Mucosa of descending colon (tissue), 3 donors: ENCODE results near the gene MLC1. TPM values are rescaled to one million over a fixed set of nuclear protein-coding genes. Genes with fewer than 3 reads are reported as not detected.

ENCODE experiments used
- ATAC-seq: fragments of 200-7000 bp; cut with Tn5 transposase; one replicate; pipeline ENCODE4 v1.9.1; 2020; ENCODE audit warnings: mild to moderate bottlenecking, moderate library complexity
- DNase-seq, 3 donors: peaks; one replicate each; pipeline ENCODE4 v3.0.0-alpha.2; 2020
- H3K36me3 ChIP-seq: fragments of 200-600 bp; one replicate; pipeline ENCODE4 v1.8.0; 2021; ENCODE audit warnings: low read depth, mild to moderate bottlenecking
- H3K4me1 ChIP-seq: fragments of 200-600 bp; one replicate; pipeline ENCODE4 v1.8.0; 2021; ENCODE audit warnings: low read depth, mild to moderate bottlenecking
- H3K4me3 ChIP-seq: fragments of 200-600 bp; one replicate; pipeline ENCODE4 v1.8.0; 2021; ENCODE audit warnings: mild to moderate bottlenecking
- H3K9me3 ChIP-seq: fragments of 200-600 bp; one replicate; pipeline ENCODE4 v1.8.0; 2021; ENCODE audit warnings: mild to moderate bottlenecking
- intact Hi-C, 2 donors: fragments of 100-400 bp; cut with DNase I in 1 of 2; cut with micrococcal nuclease in 1 of 2; formaldehyde crosslinking; loops; one replicate each; pipeline versions ENCODE4 v1.11.0 to v1.11.1; 2022; cut with DNase I, micrococcal nuclease
- total RNA-seq, 3 donors: library from RNA; stranded (reverse); fragmentation: NEBNext Ultra II Directional in 2 of 3; extraction: Animal tissue kit (Norgen Biotek cat#: 25700) in 2 of 3; gene quantifications; one replicate each; pipeline versions ENCODE4 v1.2.1 to v1.2.4, GENCODE V29; 2021 to 2023
- TF ChIP-seq, protein P1 (sequence below): fragments of 200-600 bp; IDR thresholded peaks from one replicate; pipeline ENCODE4 v1.8.0; 2022; ENCODE audit warnings: antibody characterized with exemption, mild to moderate bottlenecking
- donor health status: DM: no; HTN: no; CAD: no; lungs with moderate emphysema.
- donor health status: DM: no; HTN: no; CAD: no.
- donor health status: DM: no; HTN: yes; CAD: no.

MLC1 gene
- total RNA-seq, 3 donors from 2014 or later: 0.16 TPM; not detected in 2

DNA sequence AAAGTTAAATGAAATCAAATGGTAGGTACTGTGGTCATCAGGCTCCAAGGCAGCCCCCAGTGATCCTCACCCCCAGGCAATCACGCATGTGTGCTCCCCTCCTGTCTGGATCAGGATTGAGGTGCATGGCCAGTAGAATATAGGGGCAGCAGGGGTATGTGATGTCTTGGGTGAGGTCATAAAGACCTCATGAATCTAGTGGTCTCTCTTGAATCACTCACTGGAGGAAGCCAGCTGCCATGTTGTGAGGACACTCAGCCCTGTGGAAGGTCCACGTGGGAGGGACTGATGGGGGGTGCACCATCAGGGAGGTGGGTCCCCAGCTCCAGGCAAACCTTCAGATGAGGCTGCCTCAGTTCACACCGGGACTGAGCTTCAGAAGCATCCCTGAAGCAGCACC, 65.9 kb downstream of the MLC1 start:
- no peaks in the 10 kb centered on the region for H3K36me3 ChIP-seq
- TF ChIP-seq, protein P1, sequence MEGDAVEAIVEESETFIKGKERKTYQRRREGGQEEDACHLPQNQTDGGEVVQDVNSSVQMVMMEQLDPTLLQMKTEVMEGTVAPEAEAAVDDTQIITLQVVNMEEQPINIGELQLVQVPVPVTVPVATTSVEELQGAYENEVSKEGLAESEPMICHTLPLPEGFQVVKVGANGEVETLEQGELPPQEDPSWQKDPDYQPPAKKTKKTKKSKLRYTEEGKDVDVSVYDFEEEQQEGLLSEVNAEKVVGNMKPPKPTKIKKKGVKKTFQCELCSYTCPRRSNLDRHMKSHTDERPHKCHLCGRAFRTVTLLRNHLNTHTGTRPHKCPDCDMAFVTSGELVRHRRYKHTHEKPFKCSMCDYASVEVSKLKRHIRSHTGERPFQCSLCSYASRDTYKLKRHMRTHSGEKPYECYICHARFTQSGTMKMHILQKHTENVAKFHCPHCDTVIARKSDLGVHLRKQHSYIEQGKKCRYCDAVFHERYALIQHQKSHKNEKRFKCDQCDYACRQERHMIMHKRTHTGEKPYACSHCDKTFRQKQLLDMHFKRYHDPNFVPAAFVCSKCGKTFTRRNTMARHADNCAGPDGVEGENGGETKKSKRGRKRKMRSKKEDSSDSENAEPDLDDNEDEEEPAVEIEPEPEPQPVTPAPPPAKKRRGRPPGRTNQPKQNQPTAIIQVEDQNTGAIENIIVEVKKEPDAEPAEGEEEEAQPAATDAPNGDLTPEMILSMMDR: no peak
- no peak overlapping the region for H3K4me3 ChIP-seq
- intact Hi-C loops: no loop called here
- no peak for ATAC-seq
- H3K9me3 ChIP-seq: no peaks in the 10 kb centered on the region
- peaks cover 5% of the 10 kb centered on the region for H3K4me1 ChIP-seq
- DNase-seq: no peak

DNA sequence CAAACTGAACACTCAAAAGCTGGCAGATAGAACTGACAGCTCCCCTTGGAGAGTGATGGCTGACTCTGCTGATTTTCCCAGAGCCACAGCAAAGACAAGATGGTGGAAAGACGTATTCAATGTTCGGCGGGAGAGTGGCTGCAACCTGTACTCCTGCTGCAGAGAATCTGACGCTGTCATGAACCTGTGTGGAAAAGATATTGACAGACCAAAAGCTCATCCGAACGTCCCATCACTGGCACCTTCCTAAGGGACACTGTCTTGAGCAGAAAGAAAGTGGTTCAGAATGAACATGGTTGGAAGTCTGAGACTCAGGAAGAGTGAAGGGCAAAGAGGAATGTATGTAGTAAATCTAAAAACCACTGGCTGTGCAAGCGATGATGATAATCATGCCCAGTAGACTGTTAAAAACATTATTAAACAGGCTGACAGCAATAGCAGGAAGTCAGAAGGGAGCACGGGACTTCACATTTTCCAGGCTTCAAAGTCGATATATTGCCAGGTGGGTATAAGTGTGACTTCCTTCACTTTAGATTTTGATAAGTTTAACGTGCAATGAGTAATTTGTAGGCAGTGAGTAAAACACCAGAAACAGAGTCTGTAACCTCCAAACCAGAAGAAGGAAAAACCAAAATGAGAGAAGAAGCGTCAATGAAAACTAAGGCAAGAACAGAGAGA, 66.5 kb downstream of the MLC1 start:
- TF ChIP-seq, protein P1: no peak

DNA sequence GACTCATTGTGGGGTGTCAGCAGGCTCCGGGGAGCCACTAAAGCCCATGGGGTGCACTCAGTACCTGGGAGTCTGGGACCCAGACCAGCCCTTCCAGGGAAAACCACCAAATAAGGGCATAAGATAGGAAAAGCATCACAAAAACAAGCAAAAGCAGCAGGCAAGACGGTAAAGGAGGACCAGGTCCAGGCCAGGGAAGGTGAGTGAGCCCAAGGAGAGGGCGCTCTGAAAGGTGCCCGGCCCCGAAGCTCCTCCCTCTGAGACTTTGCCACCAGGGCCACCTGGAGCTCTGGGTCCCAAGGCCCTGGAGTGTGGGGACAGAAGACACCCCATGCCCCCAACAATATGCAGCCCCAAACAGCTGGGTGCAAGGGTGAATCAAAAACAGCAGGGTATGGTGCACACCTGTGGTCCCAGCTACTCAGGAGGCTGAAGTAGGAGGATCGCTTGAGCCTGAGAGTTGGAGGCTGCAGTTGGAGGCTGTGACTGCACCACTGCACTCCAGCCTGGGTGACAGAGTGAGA, 67.5 kb downstream of the MLC1 start:
- intact Hi-C loops: no loop called here
- no peak for ATAC-seq
- no peak for DNase-seq
- peaks cover 5% of the 10 kb centered on the region for H3K4me1 ChIP-seq
- no peak overlapping the region for H3K4me3 ChIP-seq
- TF ChIP-seq, protein P1: no peak
- no peaks in the 10 kb centered on the region for H3K36me3 ChIP-seq
- no peaks in the 10 kb centered on the region for H3K9me3 ChIP-seq

More for the DNA sequence above, 66.5 kb downstream of the MLC1 start:
- intact Hi-C loops: no loop called here
- no peaks in the 10 kb centered on the region for H3K9me3 ChIP-seq
- H3K4me1 ChIP-seq: peaks cover 5% of the 10 kb centered on the region
- H3K4me3 ChIP-seq: no peak overlapping the region
- H3K36me3 ChIP-seq: no peaks in the 10 kb centered on the region
- ATAC-seq (peak; percentile 15), DNase-seq (no peak)

DNA sequence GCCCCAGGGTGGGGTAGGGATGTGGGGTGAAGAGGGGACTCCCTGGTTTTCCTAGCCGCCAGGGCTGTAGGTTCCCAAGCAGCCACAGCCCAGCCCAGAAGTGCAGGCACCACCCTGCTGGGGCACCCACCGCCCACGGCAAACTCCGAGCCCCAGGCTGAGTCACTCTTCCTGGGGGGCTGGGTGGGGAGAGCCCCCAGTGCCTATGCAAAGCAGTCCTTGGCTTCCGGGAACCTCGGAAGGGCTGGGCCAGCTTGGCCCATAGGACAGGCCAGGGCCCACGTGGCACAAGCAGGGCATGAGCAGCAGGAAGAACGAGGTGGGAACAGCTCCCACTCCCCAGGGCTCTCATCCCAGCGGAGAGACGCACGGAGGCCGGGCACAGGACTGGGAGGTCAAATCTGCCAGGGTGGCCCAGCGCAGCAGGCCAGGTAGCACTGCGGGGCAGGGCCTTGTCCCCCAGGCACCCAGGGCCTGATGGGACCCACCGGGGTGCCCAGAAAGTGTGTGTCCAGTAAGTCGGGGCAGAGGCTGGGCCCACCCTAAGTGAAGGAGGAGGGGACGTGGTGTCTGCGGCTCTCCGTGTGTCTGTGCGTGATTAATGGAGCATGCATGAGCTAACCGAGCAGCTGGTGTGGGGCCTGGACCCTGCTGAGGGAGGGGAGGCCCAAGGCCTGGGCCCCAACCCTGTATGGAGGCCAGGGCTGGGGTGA, 68.1 kb downstream of the MLC1 start:
- peak; percentile 25 for ATAC-seq
- H3K36me3 ChIP-seq: no peaks in the 10 kb centered on the region
- intact Hi-C loops: no loop called here
- TF ChIP-seq, protein P1: no peak
- H3K4me3 ChIP-seq: no peak overlapping the region
- H3K4me1 ChIP-seq: peaks cover 5% of the 10 kb centered on the region
- peak in 1 of 3 donors; percentile 51 for DNase-seq
- no peaks in the 10 kb centered on the region for H3K9me3 ChIP-seq

DNA sequence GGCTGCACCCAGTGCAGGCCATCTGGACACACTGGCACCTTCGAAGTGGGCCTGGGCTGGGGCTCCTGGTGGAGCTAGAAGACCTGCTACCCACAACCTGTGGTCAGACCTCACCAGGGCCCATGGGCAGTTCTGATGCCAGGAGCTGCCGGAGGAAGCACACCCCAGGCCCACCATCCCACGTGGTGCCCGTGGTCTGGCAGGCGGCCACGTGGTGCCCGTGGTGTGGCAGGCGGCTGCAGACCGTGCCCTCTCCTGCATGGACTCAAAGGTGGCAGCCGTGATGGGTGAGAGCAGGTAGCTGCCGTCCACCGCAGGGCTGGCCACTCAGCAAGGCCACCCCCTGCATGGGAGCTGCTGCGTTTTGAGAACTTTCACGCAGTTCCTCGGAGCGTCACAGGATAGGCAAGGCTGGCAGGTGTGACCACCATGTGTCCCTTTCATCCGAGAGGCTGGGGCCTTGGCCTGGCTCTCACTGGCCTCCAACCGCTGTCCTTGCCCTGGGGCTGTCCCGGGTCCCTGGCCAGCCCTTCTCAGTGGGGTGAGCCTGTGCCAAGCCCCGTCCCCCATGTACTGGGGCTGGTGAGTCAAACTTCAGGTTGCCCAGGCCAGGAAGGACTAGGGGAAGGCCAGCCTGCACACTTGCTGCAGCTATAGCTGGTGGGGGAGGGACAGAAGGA, 68.8 kb downstream of the MLC1 start:
- ATAC-seq (peak; percentile 4), DNase-seq (no peak)
- H3K9me3 ChIP-seq: no peaks in the 10 kb centered on the region
- TF ChIP-seq, protein P1: no peak
- intact Hi-C loops: no loop called here
- no peak overlapping the region for H3K4me3 ChIP-seq
- H3K36me3 ChIP-seq: no peaks in the 10 kb centered on the region
- peaks cover 5% of the 10 kb centered on the region for H3K4me1 ChIP-seq
